WTC11 (cell line): ENCODE data around the gene ZDHHC14. TPM values are rescaled to one million over a fixed set of nuclear protein-coding genes. Genes with fewer than 3 reads are reported as not detected.

Experiments
- ATAC-seq: fragments of 200-7000 bp; cut with Tn5 transposase; 2 replicates; pipeline ENCODE4 v1.10.0; 2021; ENCODE audit warnings: mild to moderate bottlenecking, moderate library complexity
- CTCF ChIA-PET: fragments of 300-600 bp; sonication (Branson Sonifier 250); formaldehyde crosslinking; loops from one replicate; lab custom pipeline; 2021; ENCODE audit warnings: antibody characterized with exemption; lab: Charles Lee
- POLR2A ChIA-PET: fragments of 350-600 bp; sonication (Branson Sonifier 250); formaldehyde crosslinking; loops from one replicate; lab custom pipeline; 2021; ENCODE audit warnings: antibody characterized with exemption; lab: Charles Lee
- DNase-seq: peaks from one replicate; pipeline ENCODE4 v3.0.0; 2021; ENCODE audit warnings: low spot score
- H3K27ac Mint-ChIP-seq: 2 replicates; pipeline ENCODE4 v1.8.0; 2021; ENCODE audit warnings: mixed read lengths
- H3K27me3 Mint-ChIP-seq: 2 replicates; pipeline ENCODE4 v1.8.0; 2021; ENCODE audit warnings: low read depth, mild to moderate bottlenecking, moderate library complexity, mixed read lengths
- H3K36me3 Mint-ChIP-seq: 2 replicates; pipeline ENCODE4 v1.8.0; 2021; ENCODE audit warnings: mixed read lengths
- H3K4me1 Mint-ChIP-seq: 2 replicates; pipeline ENCODE4 v1.8.0; 2022; ENCODE audit warnings: mixed read lengths
- H3K4me3 Mint-ChIP-seq: 2 replicates; pipeline ENCODE4 v1.8.0; 2021; ENCODE audit warnings: mild to moderate bottlenecking, moderate library complexity, mixed read lengths
- H3K9me3 Mint-ChIP-seq: 2 replicates; pipeline ENCODE4 v1.8.0; 2021; ENCODE audit warnings: mixed read lengths
- ATF1 ChIP-seq: sonication (generic); formaldehyde crosslinking; IDR thresholded peaks from 2 replicates; pipeline ENCODE4 v1.8.1; 2023; ENCODE audit warnings: mild to moderate bottlenecking, moderate library complexity, missing genetic modification reagents
- CBFB ChIP-seq: sonication (generic); formaldehyde crosslinking; IDR thresholded peaks from 2 replicates; pipeline ENCODE4 v1.8.1; 2022; ENCODE audit warnings: mild to moderate bottlenecking, low read depth, missing genetic modification reagents
- CREM ChIP-seq: sonication (generic); formaldehyde crosslinking; IDR thresholded peaks from 2 replicates; pipeline ENCODE4 v1.8.1; 2022; ENCODE audit warnings: mild to moderate bottlenecking, missing genetic modification reagents, moderate library complexity
- ESRRA ChIP-seq: sonication (generic); formaldehyde crosslinking; IDR thresholded peaks from 2 replicates; pipeline ENCODE4 v1.8.1; 2022; ENCODE audit warnings: mild to moderate bottlenecking, missing genetic modification reagents, borderline replicate concordance
- FOXP1 ChIP-seq: sonication (generic); formaldehyde crosslinking; IDR thresholded peaks from 2 replicates; pipeline ENCODE4 v1.8.0; 2022; ENCODE audit warnings: missing genetic modification reagents, mild to moderate bottlenecking, moderate library complexity, borderline replicate concordance
- GABPB1 ChIP-seq: sonication (generic); formaldehyde crosslinking; IDR thresholded peaks from 2 replicates; pipeline ENCODE4 v1.8.1; 2023; ENCODE audit warnings: mild to moderate bottlenecking, missing genetic modification reagents
- GTF2I ChIP-seq: fragments of 250-450 bp; sonication (Bioruptor Pico); conservative IDR thresholded peaks from 2 replicates; pipeline ENCODE4 v1.4.0; 2021; ENCODE audit warnings: mild to moderate bottlenecking
- HMGA2 ChIP-seq: fragments of 250-450 bp; sonication (Bioruptor Pico); IDR thresholded peaks from 2 replicates; pipeline ENCODE4 v1.4.0; 2021; ENCODE audit warnings: mild to moderate bottlenecking, moderate library complexity
- JAZF1 ChIP-seq: fragments of 250-450 bp; sonication (Bioruptor Pico); IDR thresholded peaks from 2 replicates; pipeline ENCODE4 v1.9.0; 2021; ENCODE audit warnings: moderate library complexity, mild to moderate bottlenecking, inconsistent platforms
- NFATC4 ChIP-seq: fragments of 250-450 bp; sonication (Bioruptor Pico); IDR thresholded peaks from 2 replicates; pipeline ENCODE4 v1.9.0; 2021; ENCODE audit warnings: mild to moderate bottlenecking
- NR1H2 ChIP-seq: sonication (generic); formaldehyde crosslinking; IDR thresholded peaks from 2 replicates; pipeline ENCODE4 v1.9.0; 2021; ENCODE audit warnings: mild to moderate bottlenecking, moderate library complexity, missing genetic modification reagents
- NR2C2 ChIP-seq: sonication (generic); formaldehyde crosslinking; IDR thresholded peaks from 2 replicates; pipeline ENCODE4 v1.8.0; 2022; ENCODE audit warnings: mild to moderate bottlenecking, missing genetic modification reagents
- RORB ChIP-seq: fragments of 250-450 bp; sonication (Bioruptor Pico); IDR thresholded peaks from 2 replicates; pipeline ENCODE4 v1.9.0; 2021; ENCODE audit warnings: mild to moderate bottlenecking
- SMAD3 ChIP-seq: sonication (generic); formaldehyde crosslinking; IDR thresholded peaks from 2 replicates; pipeline ENCODE4 v1.8.0; 2022; ENCODE audit warnings: missing genetic modification reagents, mild to moderate bottlenecking, borderline replicate concordance
- TCF7 ChIP-seq: sonication (generic); formaldehyde crosslinking; IDR thresholded peaks from 2 replicates; pipeline ENCODE4 v1.8.0; 2022; ENCODE audit warnings: mild to moderate bottlenecking, low read depth, missing genetic modification reagents, moderate library complexity
- TEAD1 ChIP-seq: sonication (generic); formaldehyde crosslinking; IDR thresholded peaks from 2 replicates; pipeline ENCODE4 v1.8.0; 2022; ENCODE audit warnings: mild to moderate bottlenecking, missing genetic modification reagents
- ZNF232 ChIP-seq: sonication (generic); formaldehyde crosslinking; IDR thresholded peaks from 2 replicates; pipeline ENCODE4 v1.8.0; 2022; ENCODE audit warnings: mild to moderate bottlenecking, missing genetic modification reagents
- ZNF263 ChIP-seq: sonication (generic); formaldehyde crosslinking; IDR thresholded peaks from 2 replicates; pipeline ENCODE4 v1.8.1; 2022; ENCODE audit warnings: low read depth, mild to moderate bottlenecking, moderate library complexity, missing genetic modification reagents
- ZNF396 ChIP-seq: fragments of 250-450 bp; sonication (Bioruptor Pico); IDR thresholded peaks from 2 replicates; pipeline ENCODE4 v1.8.0; 2021; ENCODE audit warnings: mild to moderate bottlenecking, moderate library complexity, borderline replicate concordance
- total RNA-seq: library from RNA; stranded (reverse); gene quantifications from 3 replicates; pipeline ENCODE4 v1.2.3, GENCODE V29; 2021
- TF ChIP-seq, protein P1 (sequence below): sonication (generic); formaldehyde crosslinking; IDR thresholded peaks from 2 replicates; pipeline ENCODE4 v1.8.0; 2022; ENCODE audit warnings: mild to moderate bottlenecking, missing genetic modification reagents
- TF ChIP-seq, protein P2 (sequence below): sonication (generic); formaldehyde crosslinking; IDR thresholded peaks from 2 replicates; pipeline ENCODE4 v1.8.1; 2022; ENCODE audit warnings: mild to moderate bottlenecking, moderate library complexity, missing genetic modification reagents
- TF ChIP-seq, protein P3 (sequence below): fragments of 250-450 bp; sonication (Bioruptor Pico); IDR thresholded peaks from 2 replicates; pipeline ENCODE4 v1.9.0; 2021; ENCODE audit warnings: mild to moderate bottlenecking
- TF ChIP-seq, protein P4 (sequence below): sonication (generic); formaldehyde crosslinking; IDR thresholded peaks from 2 replicates; pipeline ENCODE4 v1.8.0; 2023; ENCODE audit warnings: missing genetic modification reagents, mild to moderate bottlenecking, borderline replicate concordance
- TF ChIP-seq, protein P5 (sequence below): sonication (generic); formaldehyde crosslinking; IDR thresholded peaks from 2 replicates; pipeline ENCODE4 v1.8.0; 2022; ENCODE audit warnings: mild to moderate bottlenecking, missing genetic modification reagents
- TF ChIP-seq, protein P6 (sequence below): fragments of 200-600 bp; IDR thresholded peaks from 2 replicates; pipeline ENCODE4 v1.8.0; 2022; ENCODE audit warnings: antibody characterized with exemption
- TF ChIP-seq, protein P7 (sequence below): sonication (generic); formaldehyde crosslinking; IDR thresholded peaks from 2 replicates; pipeline ENCODE4 v1.8.1; 2022; ENCODE audit warnings: low read depth, mild to moderate bottlenecking, moderate library complexity, missing genetic modification reagents, borderline replicate concordance
- TF ChIP-seq, protein P8 (sequence below): sonication (generic); formaldehyde crosslinking; IDR thresholded peaks from 2 replicates; pipeline ENCODE4 v1.8.0; 2023; ENCODE audit warnings: missing genetic modification reagents

The ZDHHC14 gene
- total RNA-seq, 1 experiment from 2014 or later, result 6.6 TPM

DNA sequence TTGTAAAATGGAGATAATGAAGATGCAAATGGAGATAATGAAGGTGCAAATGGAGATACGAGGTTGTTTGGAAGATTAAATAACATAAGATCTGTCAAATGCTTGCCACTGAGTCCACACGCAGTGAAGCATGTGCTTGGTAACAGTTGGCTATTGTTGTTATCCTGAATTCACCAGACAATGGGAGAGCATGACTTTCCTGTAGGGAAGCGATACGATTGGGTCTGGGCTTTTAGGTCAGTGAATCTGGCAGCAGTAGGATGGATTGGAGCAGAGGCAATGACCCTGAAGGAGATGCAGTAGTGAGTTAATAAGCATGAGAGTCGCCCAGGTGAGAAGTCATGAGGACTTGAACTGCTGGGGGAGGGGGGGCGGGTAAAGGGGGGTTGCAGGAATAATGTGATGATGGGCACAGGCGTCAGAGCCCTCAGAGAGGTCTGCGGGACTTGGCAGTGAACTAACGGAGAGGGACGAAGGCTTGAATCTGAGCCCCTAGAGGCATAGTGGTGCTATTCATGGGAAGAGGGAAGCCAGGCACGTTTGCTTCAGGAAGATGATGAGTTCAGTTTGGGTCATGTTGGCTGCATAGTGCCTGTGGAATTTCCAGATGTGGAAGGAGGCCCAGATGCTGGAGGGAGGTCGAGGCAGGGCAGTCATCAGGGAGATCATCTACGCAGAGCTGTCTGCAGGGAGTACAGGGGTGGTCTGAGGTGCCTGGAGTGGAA is 55.4 kb downstream of the ZDHHC14 start:
- H3K9me3 Mint-ChIP-seq, result peaks cover 5% of the 10 kb centered on the region; the same call in 1 of the 2 replicates
- DNase-seq (no peak), ATAC-seq (no peak)
- peak overlapping the region; percentile 83; the same call in 1 of the 2 replicates for H3K27ac Mint-ChIP-seq
- no peak overlapping the region for H3K4me3 Mint-ChIP-seq
- TF ChIP-seq, protein P1, sequence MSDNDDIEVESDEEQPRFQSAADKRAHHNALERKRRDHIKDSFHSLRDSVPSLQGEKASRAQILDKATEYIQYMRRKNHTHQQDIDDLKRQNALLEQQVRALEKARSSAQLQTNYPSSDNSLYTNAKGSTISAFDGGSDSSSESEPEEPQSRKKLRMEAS (CRISPR knock-in tag), result no peak
- TF ChIP-seq TEAD1 (no peak), NR2C2 (CRISPR knock-in tag) (no peak), CREM (CRISPR knock-in tag) (no peak), TCF7 (no peak), ZNF396 (CRISPR knock-in tag) (no peak), GTF2I (CRISPR knock-in tag) (no peak), ESRRA (no peak), RORB (CRISPR knock-in tag) (no peak), FOXP1 (no peak), HMGA2 (CRISPR knock-in tag) (no peak)
- TF ChIP-seq, protein P2, sequence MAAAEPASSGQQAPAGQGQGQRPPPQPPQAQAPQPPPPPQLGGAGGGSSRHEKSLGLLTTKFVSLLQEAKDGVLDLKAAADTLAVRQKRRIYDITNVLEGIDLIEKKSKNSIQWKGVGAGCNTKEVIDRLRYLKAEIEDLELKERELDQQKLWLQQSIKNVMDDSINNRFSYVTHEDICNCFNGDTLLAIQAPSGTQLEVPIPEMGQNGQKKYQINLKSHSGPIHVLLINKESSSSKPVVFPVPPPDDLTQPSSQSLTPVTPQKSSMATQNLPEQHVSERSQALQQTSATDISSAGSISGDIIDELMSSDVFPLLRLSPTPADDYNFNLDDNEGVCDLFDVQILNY, result no peak
- TF ChIP-seq, protein P3, sequence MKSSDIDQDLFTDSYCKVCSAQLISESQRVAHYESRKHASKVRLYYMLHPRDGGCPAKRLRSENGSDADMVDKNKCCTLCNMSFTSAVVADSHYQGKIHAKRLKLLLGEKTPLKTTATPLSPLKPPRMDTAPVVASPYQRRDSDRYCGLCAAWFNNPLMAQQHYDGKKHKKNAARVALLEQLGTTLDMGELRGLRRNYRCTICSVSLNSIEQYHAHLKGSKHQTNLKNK, result no peak
- TF ChIP-seq, protein P4, sequence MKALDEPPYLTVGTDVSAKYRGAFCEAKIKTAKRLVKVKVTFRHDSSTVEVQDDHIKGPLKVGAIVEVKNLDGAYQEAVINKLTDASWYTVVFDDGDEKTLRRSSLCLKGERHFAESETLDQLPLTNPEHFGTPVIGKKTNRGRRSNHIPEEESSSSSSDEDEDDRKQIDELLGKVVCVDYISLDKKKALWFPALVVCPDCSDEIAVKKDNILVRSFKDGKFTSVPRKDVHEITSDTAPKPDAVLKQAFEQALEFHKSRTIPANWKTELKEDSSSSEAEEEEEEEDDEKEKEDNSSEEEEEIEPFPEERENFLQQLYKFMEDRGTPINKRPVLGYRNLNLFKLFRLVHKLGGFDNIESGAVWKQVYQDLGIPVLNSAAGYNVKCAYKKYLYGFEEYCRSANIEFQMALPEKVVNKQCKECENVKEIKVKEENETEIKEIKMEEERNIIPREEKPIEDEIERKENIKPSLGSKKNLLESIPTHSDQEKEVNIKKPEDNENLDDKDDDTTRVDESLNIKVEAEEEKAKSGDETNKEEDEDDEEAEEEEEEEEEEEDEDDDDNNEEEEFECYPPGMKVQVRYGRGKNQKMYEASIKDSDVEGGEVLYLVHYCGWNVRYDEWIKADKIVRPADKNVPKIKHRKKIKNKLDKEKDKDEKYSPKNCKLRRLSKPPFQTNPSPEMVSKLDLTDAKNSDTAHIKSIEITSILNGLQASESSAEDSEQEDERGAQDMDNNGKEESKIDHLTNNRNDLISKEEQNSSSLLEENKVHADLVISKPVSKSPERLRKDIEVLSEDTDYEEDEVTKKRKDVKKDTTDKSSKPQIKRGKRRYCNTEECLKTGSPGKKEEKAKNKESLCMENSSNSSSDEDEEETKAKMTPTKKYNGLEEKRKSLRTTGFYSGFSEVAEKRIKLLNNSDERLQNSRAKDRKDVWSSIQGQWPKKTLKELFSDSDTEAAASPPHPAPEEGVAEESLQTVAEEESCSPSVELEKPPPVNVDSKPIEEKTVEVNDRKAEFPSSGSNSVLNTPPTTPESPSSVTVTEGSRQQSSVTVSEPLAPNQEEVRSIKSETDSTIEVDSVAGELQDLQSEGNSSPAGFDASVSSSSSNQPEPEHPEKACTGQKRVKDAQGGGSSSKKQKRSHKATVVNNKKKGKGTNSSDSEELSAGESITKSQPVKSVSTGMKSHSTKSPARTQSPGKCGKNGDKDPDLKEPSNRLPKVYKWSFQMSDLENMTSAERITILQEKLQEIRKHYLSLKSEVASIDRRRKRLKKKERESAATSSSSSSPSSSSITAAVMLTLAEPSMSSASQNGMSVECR, result no peak
- TF ChIP-seq, protein P5, sequence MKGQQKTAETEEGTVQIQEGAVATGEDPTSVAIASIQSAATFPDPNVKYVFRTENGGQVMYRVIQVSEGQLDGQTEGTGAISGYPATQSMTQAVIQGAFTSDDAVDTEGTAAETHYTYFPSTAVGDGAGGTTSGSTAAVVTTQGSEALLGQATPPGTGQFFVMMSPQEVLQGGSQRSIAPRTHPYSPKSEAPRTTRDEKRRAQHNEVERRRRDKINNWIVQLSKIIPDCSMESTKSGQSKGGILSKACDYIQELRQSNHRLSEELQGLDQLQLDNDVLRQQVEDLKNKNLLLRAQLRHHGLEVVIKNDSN (CRISPR knock-in tag), result no peak
- peaks cover 56% of the 10 kb centered on the region for H3K4me1 Mint-ChIP-seq
- ChIA-PET POLR2A (no interaction called here), CTCF (interaction anchor here (0.6 kb wide), 1 partner anchor 100 kb away, joined by 3 read pairs; no protein-coding TSS in a partner anchor)
- no peaks in the 10 kb centered on the region for H3K36me3 Mint-ChIP-seq
- H3K27me3 Mint-ChIP-seq, result no peaks in the 10 kb centered on the region

DNA sequence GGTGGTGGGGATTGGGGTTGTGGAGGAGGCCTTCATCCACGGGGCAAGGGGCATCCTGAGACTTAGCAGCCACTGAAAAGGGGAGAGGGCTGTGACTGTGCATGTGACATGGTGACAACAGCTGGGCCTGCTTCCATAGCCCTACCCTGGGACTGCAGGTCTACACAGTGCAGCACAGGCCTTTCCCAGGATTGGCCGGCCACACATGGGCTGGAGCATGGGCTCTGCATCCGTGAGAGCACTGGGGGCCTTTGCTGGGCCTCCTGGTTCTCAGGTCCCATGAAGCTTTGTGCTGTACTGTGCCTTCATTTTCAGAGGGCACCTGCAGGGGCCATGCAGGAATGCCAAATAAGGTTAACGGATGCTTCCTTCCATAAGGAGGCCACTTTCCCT is 56.0 kb downstream of the ZDHHC14 start:
- Mint-ChIP-seq H3K4me1 (peaks cover 54% of the 10 kb centered on the region), H3K27ac (no peak overlapping the region), H3K27me3 (no peaks in the 10 kb centered on the region), H3K36me3 (no peaks in the 10 kb centered on the region), H3K9me3 (peaks cover 5% of the 10 kb centered on the region; the same call in 1 of the 2 replicates), H3K4me3 (no peak overlapping the region)
- ATAC-seq (peak; percentile 37), DNase-seq (no peak)
- ChIA-PET CTCF (interaction anchor here (0.6 kb wide), 1 partner anchor 100 kb away, joined by 3 read pairs; no protein-coding TSS in a partner anchor), POLR2A (no interaction called here)
- TF ChIP-seq NR1H2 (no peak), SMAD3 (CRISPR knock-in tag) (no peak), TCF7 (no peak), JAZF1 (CRISPR knock-in tag) (no peak), ZNF263 (CRISPR knock-in tag) (no peak), GABPB1 (CRISPR knock-in tag) (no peak), CBFB (CRISPR knock-in tag) (no peak), NFATC4 (CRISPR knock-in tag) (no peak), ATF1 (CRISPR knock-in tag) (no peak), ZNF232 (CRISPR knock-in tag) (no peak)
- TF ChIP-seq, protein P6, sequence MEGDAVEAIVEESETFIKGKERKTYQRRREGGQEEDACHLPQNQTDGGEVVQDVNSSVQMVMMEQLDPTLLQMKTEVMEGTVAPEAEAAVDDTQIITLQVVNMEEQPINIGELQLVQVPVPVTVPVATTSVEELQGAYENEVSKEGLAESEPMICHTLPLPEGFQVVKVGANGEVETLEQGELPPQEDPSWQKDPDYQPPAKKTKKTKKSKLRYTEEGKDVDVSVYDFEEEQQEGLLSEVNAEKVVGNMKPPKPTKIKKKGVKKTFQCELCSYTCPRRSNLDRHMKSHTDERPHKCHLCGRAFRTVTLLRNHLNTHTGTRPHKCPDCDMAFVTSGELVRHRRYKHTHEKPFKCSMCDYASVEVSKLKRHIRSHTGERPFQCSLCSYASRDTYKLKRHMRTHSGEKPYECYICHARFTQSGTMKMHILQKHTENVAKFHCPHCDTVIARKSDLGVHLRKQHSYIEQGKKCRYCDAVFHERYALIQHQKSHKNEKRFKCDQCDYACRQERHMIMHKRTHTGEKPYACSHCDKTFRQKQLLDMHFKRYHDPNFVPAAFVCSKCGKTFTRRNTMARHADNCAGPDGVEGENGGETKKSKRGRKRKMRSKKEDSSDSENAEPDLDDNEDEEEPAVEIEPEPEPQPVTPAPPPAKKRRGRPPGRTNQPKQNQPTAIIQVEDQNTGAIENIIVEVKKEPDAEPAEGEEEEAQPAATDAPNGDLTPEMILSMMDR, result no peak
- TF ChIP-seq, protein P7, sequence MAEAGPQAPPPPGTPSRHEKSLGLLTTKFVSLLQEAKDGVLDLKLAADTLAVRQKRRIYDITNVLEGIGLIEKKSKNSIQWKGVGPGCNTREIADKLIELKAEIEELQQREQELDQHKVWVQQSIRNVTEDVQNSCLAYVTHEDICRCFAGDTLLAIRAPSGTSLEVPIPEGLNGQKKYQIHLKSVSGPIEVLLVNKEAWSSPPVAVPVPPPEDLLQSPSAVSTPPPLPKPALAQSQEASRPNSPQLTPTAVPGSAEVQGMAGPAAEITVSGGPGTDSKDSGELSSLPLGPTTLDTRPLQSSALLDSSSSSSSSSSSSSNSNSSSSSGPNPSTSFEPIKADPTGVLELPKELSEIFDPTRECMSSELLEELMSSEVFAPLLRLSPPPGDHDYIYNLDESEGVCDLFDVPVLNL (CRISPR knock-in tag), result no peak
- TF ChIP-seq, protein P8, sequence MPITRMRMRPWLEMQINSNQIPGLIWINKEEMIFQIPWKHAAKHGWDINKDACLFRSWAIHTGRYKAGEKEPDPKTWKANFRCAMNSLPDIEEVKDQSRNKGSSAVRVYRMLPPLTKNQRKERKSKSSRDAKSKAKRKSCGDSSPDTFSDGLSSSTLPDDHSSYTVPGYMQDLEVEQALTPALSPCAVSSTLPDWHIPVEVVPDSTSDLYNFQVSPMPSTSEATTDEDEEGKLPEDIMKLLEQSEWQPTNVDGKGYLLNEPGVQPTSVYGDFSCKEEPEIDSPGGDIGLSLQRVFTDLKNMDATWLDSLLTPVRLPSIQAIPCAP (CRISPR knock-in tag), result no peak
